IMR-90 (cell line): Measurements from ENCODE around the gene CFAP73. TPM values are rescaled to one million over a fixed set of nuclear protein-coding genes. Genes with fewer than 3 reads are reported as not detected.

ENCODE experiments used
- ATAC-seq: fragments of 200-7000 bp; cut with Tn5 transposase; 2 replicates; pipeline ENCODE4 v1.9.1; 2020; ENCODE audit warnings: low read depth, mild to moderate bottlenecking, moderate library complexity
- BruUV-seq: library from RNA; stranded (reverse); fragments of 400-500 nt; replicated peaks from 2 replicates; lab custom pipeline; 2021; lab: Mats Ljungman, UMichigan
- CTCF ChIA-PET: fragments of 300-600 bp; formaldehyde crosslinking; extraction: SDS; loops from one replicate; lab custom pipeline; 2021; ENCODE audit warnings: antibody characterized with exemption; lab: Yijun Ruan, JAX
- POLR2A ChIA-PET: fragments of 300-600 bp; sonication (Branson Sonifier 250); formaldehyde crosslinking; loops from one replicate; lab custom pipeline; 2022; ENCODE audit warnings: antibody characterized with exemption; ENCODE audit not compliant: unreplicated experiment; lab: Charles Lee
- DNase-seq: peaks from one replicate; pipeline ENCODE4 v3.0.0; 2013
- H2AFZ ChIP-seq: replicated peaks from 2 replicates; pipeline ENCODE3; 2013; ENCODE audit warnings: low read length, mild to moderate bottlenecking; ENCODE audit not compliant: poor library complexity
- H2AK5ac ChIP-seq: 2 replicates; pipeline ENCODE4 v1.6.1; 2013; ENCODE audit warnings: low read depth, low read length, inconsistent platforms
- H2AK9ac ChIP-seq: replicated peaks from 2 replicates; pipeline ENCODE3; 2013; ENCODE audit warnings: mild to moderate bottlenecking, low read depth, low read length, moderate library complexity; ENCODE audit not compliant: poor library complexity
- H2BK120ac ChIP-seq: 2 replicates; pipeline ENCODE4 v1.6.1; 2013; ENCODE audit warnings: low read depth, low read length, inconsistent platforms
- H2BK15ac ChIP-seq: 3 replicates; pipeline ENCODE4 v1.6.1; 2013; ENCODE audit warnings: low read depth, low read length, inconsistent platforms
- H2BK20ac ChIP-seq: 2 replicates; pipeline ENCODE4 v1.6.1; 2013; ENCODE audit warnings: low read depth, mild to moderate bottlenecking, inconsistent platforms, low read length, moderate library complexity
- H2BK5ac ChIP-seq: 2 replicates; pipeline ENCODE4 v1.6.1; 2013; ENCODE audit warnings: mild to moderate bottlenecking, low read depth, low read length, inconsistent platforms; ENCODE audit not compliant: poor library complexity, severe bottlenecking
- H3K14ac ChIP-seq: replicated peaks from 2 replicates; pipeline ENCODE4 v1.6.1; 2013; ENCODE audit warnings: low read depth, low read length, inconsistent platforms
- H3K18ac ChIP-seq: 2 replicates; pipeline ENCODE4 v1.6.1; 2013; ENCODE audit warnings: low read depth, low read length, control low read depth
- H3K23ac ChIP-seq: 2 replicates; pipeline ENCODE4 v1.6.1; 2013; ENCODE audit warnings: low read depth, low read length, inconsistent platforms
- H3K27ac ChIP-seq: 2 replicates; pipeline ENCODE4 v1.5.1; 2013; ENCODE audit warnings: mild to moderate bottlenecking, control low read depth, low read length; ENCODE audit not compliant: insufficient read depth
- H3K27me3 ChIP-seq: 2 replicates; pipeline ENCODE4 v1.6.1; 2013; ENCODE audit warnings: low read length; ENCODE audit not compliant: control insufficient read depth, insufficient read depth
- H3K36me3 ChIP-seq: 2 replicates; pipeline ENCODE4 v1.6.1; 2013; ENCODE audit warnings: low read length, mixed read lengths; ENCODE audit not compliant: control insufficient read depth, insufficient read depth
- H3K4ac ChIP-seq: 2 replicates; pipeline ENCODE4 v1.6.1; 2013; ENCODE audit warnings: low read depth, low read length, inconsistent platforms
- H3K4me1 ChIP-seq: 2 replicates; pipeline ENCODE4 v1.6.1; 2013; ENCODE audit warnings: low read length, mixed read lengths; ENCODE audit not compliant: control insufficient read depth, insufficient read depth
- H3K4me2 ChIP-seq: 2 replicates; pipeline ENCODE4 v1.6.1; 2013; ENCODE audit warnings: low read depth, mild to moderate bottlenecking, control low read depth, low read length, moderate library complexity
- H3K4me3 ChIP-seq: 2 replicates; pipeline ENCODE4 v1.5.1; 2013; ENCODE audit warnings: low read depth, mild to moderate bottlenecking, control low read depth, low read length, moderate library complexity; ENCODE audit not compliant: insufficient read depth
- H3K56ac ChIP-seq: 2 replicates; pipeline ENCODE4 v1.6.1; 2013; ENCODE audit warnings: low read length, inconsistent platforms; ENCODE audit not compliant: insufficient read depth; ENCODE audit errors: extremely low read depth
- H3K79me1 ChIP-seq, 2 experiments: 2 replicates each; pipeline ENCODE4 v1.6.1; 2013; ENCODE audit warnings: low read length in 2 of 2, inconsistent platforms in 1 of 2, low read depth in 1 of 2
- H3K9ac ChIP-seq: 2 replicates; pipeline ENCODE4 v1.6.1; 2013; ENCODE audit warnings: low read depth, low read length, control low read depth
- H3K9me1 ChIP-seq: 2 replicates; pipeline ENCODE4 v1.6.1; 2013; ENCODE audit warnings: low read length, inconsistent platforms; ENCODE audit not compliant: insufficient read depth
- H3K9me3 ChIP-seq: 2 replicates; pipeline ENCODE4 v1.6.1; 2013; ENCODE audit warnings: low read length; ENCODE audit not compliant: control insufficient read depth, insufficient read depth
- H4K20me1 ChIP-seq: 2 replicates; pipeline ENCODE4 v1.6.1; 2013; ENCODE audit warnings: low read length, inconsistent platforms; ENCODE audit not compliant: insufficient read depth
- H4K5ac ChIP-seq: 2 replicates; pipeline ENCODE4 v1.6.1; 2013; ENCODE audit warnings: mild to moderate bottlenecking, low read depth, low read length, control low read depth
- H4K8ac ChIP-seq, 2 experiments: 2 replicates each; pipeline ENCODE4 v1.6.1; 2013; ENCODE audit warnings: low read depth in 2 of 2, low read length in 2 of 2, control low read depth in 1 of 2, inconsistent platforms in 1 of 2
- H4K91ac ChIP-seq: 2 replicates; pipeline ENCODE4 v1.6.1; 2013; ENCODE audit warnings: low read depth, low read length, inconsistent platforms; ENCODE audit not compliant: insufficient read depth
- BHLHE40 ChIP-seq: fragments of 150-350 bp; IDR thresholded peaks from 2 replicates; pipeline ENCODE4 v1.6.1; 2016; ENCODE audit warnings: mild to moderate bottlenecking, low read depth, low read length
- CEBPB ChIP-seq: IDR thresholded peaks from 2 replicates; pipeline ENCODE4 v1.6.1; 2012; ENCODE audit warnings: low read depth, low read length, improper control_type of control experiment
- CHD1 ChIP-seq: IDR thresholded peaks from 2 replicates; pipeline ENCODE4 v1.6.1; 2012; ENCODE audit warnings: low read depth, low read length, improper control_type of control experiment
- CTCF ChIP-seq: conservative IDR thresholded peaks from 2 replicates; pipeline ENCODE4 v1.5.1; 2012; ENCODE audit warnings: mild to moderate bottlenecking, low read depth, low read length, improper control_type of control experiment
- ELK1 ChIP-seq: fragments of 150-350 bp; IDR thresholded peaks from 2 replicates; pipeline ENCODE4 v1.6.1; 2016; ENCODE audit warnings: low read depth, mild to moderate bottlenecking, low read length, moderate library complexity, borderline replicate concordance
- FOS ChIP-seq: fragments of 150-350 bp; IDR thresholded peaks from 2 replicates; pipeline ENCODE4 v1.6.1; 2016; ENCODE audit warnings: low read depth, low read length
- MAFK ChIP-seq: IDR thresholded peaks from 2 replicates; pipeline ENCODE4 v1.6.1; 2012; ENCODE audit warnings: low read depth, low read length, improper control_type of control experiment
- MAZ ChIP-seq: IDR thresholded peaks from 2 replicates; pipeline ENCODE4 v1.6.1; 2012; ENCODE audit warnings: low read depth, mild to moderate bottlenecking, low read length, improper control_type of control experiment, moderate library complexity, borderline replicate concordance
- MXI1 ChIP-seq: IDR thresholded peaks from 2 replicates; pipeline ENCODE4 v1.6.1; 2012; ENCODE audit warnings: low read depth, mild to moderate bottlenecking, low read length, moderate library complexity, borderline replicate concordance
- NFE2L2 ChIP-seq: fragments of 150-350 bp; IDR thresholded peaks from 2 replicates; pipeline ENCODE4 v1.6.1; 2016; ENCODE audit warnings: low read depth, mild to moderate bottlenecking, low read length
- POLR2A ChIP-seq: IDR thresholded peaks from 2 replicates; pipeline ENCODE4 v1.6.1; 2012; ENCODE audit warnings: mild to moderate bottlenecking, low read depth, low read length
- RAD21 ChIP-seq: IDR thresholded peaks from 2 replicates; pipeline ENCODE4 v1.6.1; 2012; ENCODE audit warnings: low read length, improper control_type of control experiment
- RCOR1 ChIP-seq: IDR thresholded peaks from 2 replicates; pipeline ENCODE4 v1.6.1; 2012; ENCODE audit warnings: mild to moderate bottlenecking, low read length, improper control_type of control experiment; ENCODE audit not compliant: insufficient replicate concordance
- RFX5 ChIP-seq: IDR thresholded peaks from 2 replicates; pipeline ENCODE4 v1.8.0; 2012; ENCODE audit warnings: low read depth, mild to moderate bottlenecking, low read length, moderate library complexity
- SMC3 ChIP-seq: fragments of 150-350 bp; IDR thresholded peaks from 2 replicates; pipeline ENCODE4 v1.6.1; 2016; ENCODE audit warnings: low read depth, mild to moderate bottlenecking, antibody characterized with exemption, low read length, moderate library complexity
- USF2 ChIP-seq: fragments of 150-350 bp; IDR thresholded peaks from 2 replicates; pipeline ENCODE4 v1.6.1; 2017; ENCODE audit warnings: mild to moderate bottlenecking, antibody characterized with exemption, low read length, low read depth
- WGBS, 2 experiments: methylation state at CpG; one replicate each; pipeline versions ENCODE4 v1.1.5 to v1.1.7; 2013; ENCODE audit warnings: missing lambda C conversion rate in 2 of 2; ENCODE audit not compliant: insufficient read length in 1 of 2; ENCODE audit errors: extremely low coverage in 2 of 2; 5-methylcytosine and 5-hydroxymethylcytosine counted together
- dilution Hi-C: fragments of 300-500 bp; cut with HindIII; formaldehyde crosslinking; loops from one replicate; pipeline ENCODE4 v1.14.3; 2018; ENCODE audit warnings: low sequenced_read_pairs; ENCODE audit not compliant: unreplicated experiment
- in situ Hi-C: fragments of 300-500 bp; cut with MboI; formaldehyde crosslinking; loops from 3 replicates; pipeline ENCODE4 v1.14.3; 2019; ENCODE audit warnings: low sequenced_read_pairs, inconsistent platforms, mixed read lengths
- intact Hi-C: fragments of 100-400 bp; cut with micrococcal nuclease; formaldehyde crosslinking; loops from 2 replicates; pipeline ENCODE4 v1.10.0; 2022
- polyA plus RNA-seq, 3 experiments: library from polyadenylated mRNA; depleted of rRNA; stranded (reverse); fragments of >200 nt; gene quantifications; 2 replicates each; pipeline ENCODE4 v1.2.3, GENCODE V29; 2012; ENCODE audit warnings: low replicate concordance in 1 of 3
- total RNA-seq: library from RNA; depleted of rRNA; stranded (reverse); fragments of >200 nt; gene quantifications from 2 replicates; pipeline ENCODE4 v1.2.3, GENCODE V29; 2012

CFAP73 gene
- total and polyA plus RNA-seq, 2 of the 4 experiments (the other 2 are of a cell fraction): not detected

GRCh38 chr12:113109872-113110599, 39.5 kb upstream of the CFAP73 start:
- WGBS, 2 experiments: 24% methylated on average over 2 of the region's 7 CpGs; no CpG with 5 or more reads in 1 of the 2 experiments
- H3K14ac ChIP-seq: no peak overlapping the region
- no peak overlapping the region for H4K8ac ChIP-seq
- H3K36me3 ChIP-seq: no peaks in the 10 kb centered on the region
- no peak overlapping the region for H3K27ac ChIP-seq
- no peak overlapping the region for H3K4me2 ChIP-seq
- dilution Hi-C loops (no loop called here), intact Hi-C loops (no loop called here), in situ Hi-C loops (no loop called here)
- H3K56ac ChIP-seq: no peak overlapping the region
- H3K4ac ChIP-seq: no peak overlapping the region
- CTCF ChIA-PET: no interaction called here
- TF ChIP-seq SMC3: no peak
- TF ChIP-seq FOS: no peak
- no peak for TF ChIP-seq BHLHE40
- no peak for TF ChIP-seq ELK1
- no peak for TF ChIP-seq RFX5
- TF ChIP-seq POLR2A: no peak
- no peak for TF ChIP-seq MAFK
- TF ChIP-seq NFE2L2: no peak
- no peak for TF ChIP-seq CHD1
- no peak for TF ChIP-seq MXI1
- TF ChIP-seq CEBPB: no peak
- no peak for TF ChIP-seq RCOR1
- TF ChIP-seq USF2: no peak
- no peak for TF ChIP-seq CTCF
- no peak for TF ChIP-seq RAD21
- TF ChIP-seq MAZ: no peak
- no TSS peak for BruUV-seq
- no peak overlapping the region for H2BK20ac ChIP-seq
- no peak overlapping the region for H2AK9ac ChIP-seq
- H4K5ac ChIP-seq: no peak overlapping the region
- ATAC-seq (no peak), DNase-seq (no peak)
- no peaks in the 10 kb centered on the region for H3K9me1 ChIP-seq
- no peak overlapping the region for H2BK15ac ChIP-seq
- H4K91ac ChIP-seq: no peak overlapping the region
- no peak overlapping the region for H2BK120ac ChIP-seq
- H3K4me1 ChIP-seq: no peaks in the 10 kb centered on the region
- no peaks in the 10 kb centered on the region for H4K20me1 ChIP-seq
- H3K18ac ChIP-seq: no peak overlapping the region
- no peak overlapping the region for H3K23ac ChIP-seq
- no peak overlapping the region for H3K4me3 ChIP-seq
- H3K9me3 ChIP-seq: no peaks in the 10 kb centered on the region
- H2AK5ac ChIP-seq: no peak overlapping the region
- no peak overlapping the region for H2BK5ac ChIP-seq
- POLR2A ChIA-PET: no interaction called here
- H2AFZ ChIP-seq: no peak overlapping the region
- peaks cover 4% of the 10 kb centered on the region; the same call in 1 of the 2 replicates for H3K27me3 ChIP-seq
- no peak overlapping the region for H3K9ac ChIP-seq
- H3K79me1 ChIP-seq: no peaks in the 10 kb centered on the region
